Stomach smooth muscle (tissue), 2 donors: ENCODE results near the gene SIRT6.
A peak's percentile ranks its signal among the peaks of the same experiment; 100 is the strongest.
"Not testable (repeated sequence)": the region's sequence is repeated elsewhere in the genome, so short reads cannot be mapped to it uniquely, and the experiment has no call there.

Source experiments
- H3K27ac ChIP-seq: one replicate; pipeline ENCODE4 v1.7.0; 2013; ENCODE audit warnings: mild to moderate bottlenecking, low read length, inconsistent platforms
- H3K27me3 ChIP-seq, 2 donors: one replicate each; pipeline ENCODE4 v1.7.0; 2013; ENCODE audit warnings: low read length in 2 of 2; ENCODE audit not compliant: insufficient read depth in 2 of 2, control insufficient read depth in 1 of 2
- H3K36me3 ChIP-seq, 2 donors: one replicate each; pipeline ENCODE4 v1.7.0; 2013; ENCODE audit warnings: low read length in 2 of 2; ENCODE audit not compliant: control insufficient read depth in 2 of 2, insufficient read depth in 2 of 2
- H3K4me1 ChIP-seq: one replicate; pipeline ENCODE4 v1.7.0; 2013; ENCODE audit warnings: low read length; ENCODE audit not compliant: control insufficient read depth, insufficient read depth
- H3K4me3 ChIP-seq, 2 donors: one replicate each; pipeline ENCODE4 v1.7.0; 2013; ENCODE audit warnings: low read length in 2 of 2
- H3K9ac ChIP-seq, 2 donors: one replicate each; pipeline ENCODE4 v1.7.0; 2013; ENCODE audit warnings: low read length in 2 of 2, mild to moderate bottlenecking in 1 of 2
- H3K9me3 ChIP-seq, 2 donors: one replicate each; pipeline ENCODE4 v1.7.0; 2013; ENCODE audit warnings: low read length in 2 of 2; ENCODE audit not compliant: control insufficient read depth in 2 of 2
- donor health status: healthy.
- donor health status: Pancreatic carcinoma.

SIRT6 gene

GRCh38 chr19:4134351-4134750 lies 48.0 kb downstream of the SIRT6 start:
- H3K9ac ChIP-seq, result no peak overlapping the region
- H3K4me3 ChIP-seq, result no peak overlapping the region
- no peak overlapping the region for H3K27ac ChIP-seq
- H3K27me3 ChIP-seq, result peaks cover 0 to 5% of the 10 kb centered on the region in 2 donors
- no peaks in the 10 kb centered on the region for H3K36me3 ChIP-seq
- no peaks in the 10 kb centered on the region for H3K9me3 ChIP-seq
- H3K4me1 ChIP-seq, result no peaks in the 10 kb centered on the region

- H3K27ac ChIP-seq, result no peak overlapping the region
These were observed 51.5 kb downstream of the SIRT6 start for GRCh38 chr19:4130744-4131438.

GRCh38 chr19:4129050-4129449 lies 53.3 kb downstream of the SIRT6 start:
- not testable (repeated sequence) for H3K27me3 ChIP-seq, H3K27ac ChIP-seq, H3K36me3 ChIP-seq, H3K9me3 ChIP-seq, H3K4me3 ChIP-seq, H3K4me1 ChIP-seq, H3K9ac ChIP-seq

More at GRCh38 chr19:4130744-4131438, 51.5 kb downstream of the SIRT6 start:
- Histone ChIP-seq H3K9me3 (no peaks in the 10 kb centered on the region), H3K4me3 (no peak overlapping the region), H3K9ac (no peak overlapping the region), H3K36me3 (no peaks in the 10 kb centered on the region), H3K4me1 (no peaks in the 10 kb centered on the region), H3K27me3 (peaks cover 0 to 3% of the 10 kb centered on the region in 2 donors)

GRCh38 chr19:4127322-4127721 lies 55.0 kb downstream of the SIRT6 start:
- H3K27ac ChIP-seq, H3K27me3 ChIP-seq, H3K36me3 ChIP-seq, H3K4me3 ChIP-seq, H3K9me3 ChIP-seq, H3K9ac ChIP-seq: not testable (repeated sequence)
- peaks cover 17% of the 10 kb centered on the region for H3K4me1 ChIP-seq

GRCh38 chr19:4124638-4125037 lies 57.7 kb downstream of the SIRT6 start:
- Histone ChIP-seq H3K4me1 (peaks cover 23% of the 10 kb centered on the region), H3K36me3 (peaks cover 0 to 3% of the 10 kb centered on the region in 2 donors), H3K9me3 (no peaks in the 10 kb centered on the region), H3K9ac (peak overlapping the region; percentile 60 to 61), H3K27ac (no peak overlapping the region), H3K4me3 (peak overlapping the region; percentile 65 to 81), H3K27me3 (no peaks in the 10 kb centered on the region)
